ENCODE data around the gene CUX1.

GRCh38 chr7:102075126-102075525 lies 257.7 kb downstream of the CUX1 start:
- TF ChIP-seq EP300 (IDR thresholded peaks at IDR 0.05) (no peak), CTCF (IDR thresholded peaks at IDR 0.05) (no peak), POLR2AphosphoS5 (IDR thresholded peaks at IDR 0.05) (no peak)

All from suprapubic skin (tissue), 4 donors.